NCI-H226 (cell line): ENCODE results near the gene PAXIP1.

Source experiments
- DNase-seq: peaks from one replicate; pipeline ENCODE4 v3.0.0-alpha.2; 2015

PAXIP1 gene

GRCh38 chr7:154910977-154911376 is 91.9 kb downstream of the PAXIP1 start:
- no peak for DNase-seq

GRCh38 chr7:154910125-154910524 is 92.8 kb downstream of the PAXIP1 start:
- no peak for DNase-seq

DNA sequence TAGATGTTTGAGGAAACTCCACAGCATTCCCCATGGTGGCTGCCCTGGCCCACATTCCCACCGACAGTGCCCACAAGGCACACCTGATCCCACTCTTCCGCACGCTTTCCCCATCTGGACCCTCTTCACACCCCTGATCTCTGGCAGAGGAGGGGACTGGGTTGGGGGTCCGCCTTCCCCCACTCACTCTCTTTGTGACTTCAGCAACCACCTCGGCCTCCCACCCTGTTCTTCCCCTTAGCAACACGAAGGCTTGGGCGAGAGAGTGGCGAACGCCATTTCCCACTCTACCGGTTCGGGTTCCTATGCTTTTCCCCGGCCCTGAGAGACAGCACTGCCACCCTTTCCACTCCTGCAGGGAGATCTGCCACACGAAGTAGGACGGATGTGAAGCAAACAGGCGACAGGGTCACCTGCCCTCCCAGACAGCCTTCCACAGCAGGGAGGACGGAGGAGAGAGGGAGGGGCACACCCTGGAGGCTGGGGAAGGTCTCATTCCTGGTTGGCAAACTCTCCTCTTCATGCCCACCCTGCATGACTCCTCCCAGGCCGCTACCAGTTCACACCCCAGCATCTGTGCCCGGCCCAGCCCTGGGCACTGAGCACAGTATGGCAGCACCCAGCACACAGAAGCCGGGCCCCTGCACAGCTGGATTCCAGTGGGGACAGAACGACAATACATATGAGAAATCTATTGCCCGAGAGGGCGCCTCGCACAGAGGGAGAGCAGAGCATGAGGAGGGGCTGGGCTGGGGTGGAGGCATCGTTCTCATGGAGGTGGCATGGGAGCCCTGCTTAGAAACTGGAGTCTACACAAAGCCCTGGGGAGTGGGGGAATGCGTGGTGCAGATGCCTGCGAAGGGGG is 93.5 kb downstream of the PAXIP1 start:
- no peak for DNase-seq

DNA sequence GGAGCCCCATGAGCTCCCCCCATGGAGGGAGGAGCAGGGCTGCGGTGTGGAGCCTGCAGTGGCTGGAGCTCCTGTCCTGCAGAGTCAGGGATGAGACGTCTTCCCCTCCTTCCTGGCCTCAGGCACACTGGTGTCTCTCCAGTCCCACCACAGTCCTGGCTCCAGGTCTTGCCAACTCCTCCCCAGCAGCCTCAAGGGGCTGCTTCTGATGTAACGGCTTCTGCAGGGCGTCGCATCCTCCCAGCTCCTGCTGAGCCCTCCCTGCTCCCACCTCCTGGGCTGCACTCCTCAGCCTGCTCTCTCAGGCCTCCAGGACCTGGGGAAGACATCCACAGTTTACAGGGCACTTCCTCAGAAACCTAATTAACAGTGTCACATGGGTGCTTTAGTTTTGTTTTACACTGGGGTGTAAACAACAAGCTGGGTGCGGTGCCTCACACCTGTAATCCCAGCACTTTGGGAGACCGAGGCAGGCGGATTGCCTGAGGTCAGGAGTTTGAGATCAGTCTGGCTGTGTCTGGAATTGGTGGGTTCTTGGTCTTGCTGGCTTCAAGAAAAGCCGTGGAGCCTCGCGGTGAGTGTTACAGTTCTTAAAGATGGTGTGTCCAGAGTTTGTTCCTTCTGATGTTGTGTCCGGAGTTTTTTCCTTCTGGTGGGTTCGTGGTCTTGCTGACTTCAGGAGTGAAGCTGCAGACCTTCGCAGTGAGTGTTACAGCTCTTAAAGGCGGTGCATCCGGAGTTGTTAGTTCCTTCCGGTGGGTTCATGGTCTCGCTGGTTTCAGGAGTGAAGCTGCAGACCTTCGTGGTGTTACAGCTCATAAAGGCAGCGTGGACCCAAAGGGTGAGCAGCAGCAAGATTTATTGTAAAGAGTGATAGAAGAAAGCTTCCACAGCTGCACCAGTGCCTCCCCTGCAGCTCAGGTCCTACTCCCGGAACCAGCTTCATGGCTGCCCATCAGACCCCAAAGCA is 95.0 kb downstream of the PAXIP1 start:
- DNase-seq, result no peak

- DNase-seq, result no peak
These were observed 96.1 kb downstream of the PAXIP1 start for GRCh38 chr7:154906736-154907355.

- no peak for DNase-seq
These were observed 96.7 kb downstream of the PAXIP1 start for GRCh38 chr7:154906201-154906600.

DNA sequence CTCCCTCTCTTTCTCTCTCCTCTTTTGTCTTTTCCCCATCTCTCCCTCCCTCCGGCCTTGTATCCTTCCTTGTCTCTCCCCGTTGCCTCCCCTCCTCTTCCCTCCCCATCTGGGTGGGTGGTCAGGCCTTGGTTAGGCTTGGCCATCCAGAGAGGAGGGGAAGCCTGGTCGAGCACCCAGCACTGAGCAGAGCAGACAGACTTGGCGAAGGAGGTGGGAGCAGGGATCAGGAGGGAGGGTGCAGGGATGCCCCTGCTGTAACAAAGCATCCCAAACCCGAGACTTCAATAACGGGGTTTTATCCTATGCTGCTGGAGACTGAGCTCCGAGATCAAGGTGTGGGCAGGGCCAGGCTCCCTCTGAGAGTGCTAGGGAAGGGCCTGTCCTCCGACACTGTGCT is 97.3 kb downstream of the PAXIP1 start:
- DNase-seq, result no peak

GRCh38 chr7:154905146-154905545 is 97.8 kb downstream of the PAXIP1 start:
- no peak for DNase-seq

DNA sequence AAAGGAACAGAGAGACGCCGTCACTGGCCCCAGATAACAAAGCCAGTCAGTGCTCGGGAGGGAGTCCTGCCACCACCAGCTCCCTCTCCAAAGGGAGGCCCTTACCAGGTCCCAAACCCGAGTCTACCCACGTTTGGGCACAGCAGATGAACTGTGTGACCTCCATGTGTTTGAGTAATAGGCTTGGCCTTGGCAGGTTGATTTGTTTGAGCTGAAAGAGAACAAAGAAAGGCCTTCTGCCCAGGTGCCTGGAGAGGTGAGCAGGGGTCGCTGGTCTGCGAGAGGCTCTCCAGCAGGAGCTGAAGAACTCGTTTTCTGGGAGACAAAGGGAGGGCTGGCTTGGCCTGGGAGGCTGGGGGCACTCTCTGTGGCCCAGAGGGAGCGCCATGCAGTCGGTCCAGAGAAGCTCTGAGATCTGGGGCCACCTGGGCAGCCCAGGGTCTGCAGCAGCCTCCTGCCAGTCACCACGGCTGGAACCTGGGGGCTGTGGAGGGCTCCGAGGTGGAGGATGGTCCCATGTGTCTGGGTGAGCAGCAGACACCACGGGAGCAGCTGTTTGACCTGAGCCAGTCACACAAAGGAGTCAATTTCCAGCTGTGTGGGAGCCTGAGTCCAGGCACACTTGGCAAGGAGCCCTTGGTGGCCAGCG is 99.7 kb downstream of the PAXIP1 start:
- DNase-seq, result no peak

GRCh38 chr7:154902600-154903082 is 100.3 kb downstream of the PAXIP1 start:
- no peak for DNase-seq

GRCh38 chr7:154899862-154900261 is 103.1 kb downstream of the PAXIP1 start:
- DNase-seq, result no peak

DNA sequence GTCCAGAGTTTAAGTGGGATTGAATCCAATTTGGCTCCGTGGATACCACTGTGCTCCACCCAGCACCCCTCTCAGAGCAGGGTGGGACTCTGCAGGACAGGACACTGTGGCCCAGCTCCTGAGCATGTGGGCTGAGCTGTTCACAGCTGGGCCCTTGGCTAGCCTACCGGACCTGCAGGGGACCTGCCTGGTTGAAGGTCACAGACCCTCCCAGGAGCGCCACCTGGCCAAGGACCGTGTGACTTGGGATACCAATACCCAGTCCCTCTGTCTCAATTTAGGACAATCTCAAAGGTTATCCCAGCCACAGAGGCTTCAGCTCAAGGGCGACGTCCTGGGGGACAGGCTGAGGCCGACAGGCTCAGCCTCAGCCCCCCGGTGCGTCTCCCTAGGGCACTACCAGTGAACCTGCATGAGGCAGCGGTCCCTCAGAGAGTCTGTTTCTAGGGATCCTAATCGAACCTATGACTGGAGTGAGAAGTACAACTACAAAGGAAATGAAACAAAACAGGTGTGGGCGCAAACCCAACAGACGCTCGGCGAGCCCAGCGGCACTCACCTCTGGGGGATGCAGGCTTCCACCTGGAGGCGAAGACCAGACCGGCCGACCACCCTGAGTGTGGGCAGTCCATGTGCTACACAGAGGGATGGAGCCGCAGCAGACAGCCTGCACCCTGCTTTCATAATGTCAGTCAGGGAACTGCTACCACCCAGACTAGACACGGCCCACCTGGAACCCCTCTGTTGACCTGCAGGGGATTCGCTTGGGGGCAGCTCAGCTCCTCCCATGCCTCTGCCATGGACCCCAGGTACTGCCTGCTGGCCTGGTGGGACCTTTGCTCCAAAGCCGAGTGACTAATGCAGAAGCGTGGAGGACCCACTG is 103.7 kb downstream of the PAXIP1 start:
- no peak for DNase-seq

DNA sequence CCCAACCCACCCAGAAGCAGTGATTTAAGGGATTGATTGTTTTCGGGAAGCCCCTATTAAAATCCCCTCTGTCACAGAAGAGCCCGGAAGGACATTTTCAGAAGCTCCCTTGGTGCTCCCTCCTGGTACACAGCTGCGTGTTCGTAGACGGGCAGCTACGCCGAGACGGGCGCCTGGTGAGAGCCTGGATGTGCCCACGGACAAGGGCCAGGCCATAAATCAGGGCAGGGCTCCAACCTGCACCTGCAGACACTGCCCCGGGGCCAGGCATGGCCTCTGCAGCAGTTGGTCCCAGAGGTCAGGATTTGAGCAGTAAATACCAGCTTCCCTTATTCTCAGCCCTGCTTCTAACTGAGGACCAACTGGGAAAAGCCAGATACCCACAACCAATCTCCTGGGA is 106.8 kb downstream of the PAXIP1 start:
- DNase-seq, result no peak
